ENCODE results near the gene TSPOAP1.

The TSPOAP1 gene

GRCh38 chr17:58276423-58276822 lies 52.2 kb downstream of the TSPOAP1 start:
- DNase-seq, result no peak

- no peak for DNase-seq
Measured at GRCh38 chr17:58275417-58275816, 53.2 kb downstream of the TSPOAP1 start.

- no peak for DNase-seq
Measured at GRCh38 chr17:58273453-58274104, 55.0 kb downstream of the TSPOAP1 start.

- no peak for DNase-seq
Measured at GRCh38 chr17:58272367-58273280, 56.0 kb downstream of the TSPOAP1 start.

- DNase-seq, result no peak
Measured at GRCh38 chr17:58271216-58271931, 57.2 kb downstream of the TSPOAP1 start.

GRCh38 chr17:58270476-58271215 lies 57.9 kb downstream of the TSPOAP1 start:
- no peak for DNase-seq

- no peak for DNase-seq
Measured at GRCh38 chr17:58269557-58270291, 58.9 kb downstream of the TSPOAP1 start.

GRCh38 chr17:58268774-58269556 lies 59.6 kb downstream of the TSPOAP1 start:
- no peak for DNase-seq

GRCh38 chr17:58268326-58268725 lies 60.3 kb downstream of the TSPOAP1 start:
- DNase-seq, result no peak

- DNase-seq, result no peak
Measured at GRCh38 chr17:58267347-58268324, 61.0 kb downstream of the TSPOAP1 start.

- no peak for DNase-seq
Measured at GRCh38 chr17:58265902-58266875, 62.4 kb downstream of the TSPOAP1 start.

GRCh38 chr17:58265271-58265670 lies 63.3 kb downstream of the TSPOAP1 start:
- no peak for DNase-seq

- DNase-seq, result no peak
Measured at GRCh38 chr17:58264407-58265103, 64.0 kb downstream of the TSPOAP1 start.

- no peak for DNase-seq
Measured at GRCh38 chr17:58263773-58264172, 64.8 kb downstream of the TSPOAP1 start.

- no peak for DNase-seq
Measured at GRCh38 chr17:58262149-58262548, 66.4 kb downstream of the TSPOAP1 start.

GRCh38 chr17:58254803-58255202 lies 73.8 kb downstream of the TSPOAP1 start:
- no peak for DNase-seq

GRCh38 chr17:58253082-58253481 lies 75.5 kb downstream of the TSPOAP1 start:
- DNase-seq, result no peak

GRCh38 chr17:58252141-58252540 lies 76.5 kb downstream of the TSPOAP1 start:
- DNase-seq, result no peak
